HG03066 (cell line): Measurements from ENCODE around the gene TEX29.

ENCODE experiments used
- ATAC-seq: cut with Tn5 transposase; IDR thresholded peaks from one replicate; pipeline ENCODE4 v1.9.1; 2021; ENCODE audit warnings: low read depth; ENCODE audit not compliant: unreplicated experiment

The TEX29 gene

GRCh38 chr13:111388851-111389500 lies 68.5 kb downstream of the TEX29 start:
- ATAC-seq = no peak

GRCh38 chr13:111389621-111390521 lies 69.4 kb downstream of the TEX29 start:
- ATAC-seq = no peak

- ATAC-seq = no peak
Measured at GRCh38 chr13:111390522-111391270, 70.3 kb downstream of the TEX29 start.

- no peak for ATAC-seq
Measured at GRCh38 chr13:111392486-111392885, 72.0 kb downstream of the TEX29 start.

- ATAC-seq = no peak
Measured at GRCh38 chr13:111393221-111393790, 72.9 kb downstream of the TEX29 start.
